Measurements from ENCODE around the gene CITED1.

The CITED1 gene

GRCh38 chrX:72308566-72309296 is 3.0 kb upstream of the CITED1 start:
- DNase-seq: peak; percentile 8 to 31

- no peak for DNase-seq
These were observed 2.5 kb upstream of the CITED1 start for GRCh38 chrX:72308209-72308565.

GRCh38 chrX:72307646-72308051 is 1.9 kb upstream of the CITED1 start:
- no peak for DNase-seq

GRCh38 chrX:72306851-72307645 is 1.3 kb upstream of the CITED1 start:
- DNase-seq: peak; percentile 59 to 63

- no peak for DNase-seq
These were observed 529 bp upstream of the CITED1 start for GRCh38 chrX:72306085-72306801.

GRCh38 chrX:72304877-72305276 is 837 bp downstream of the CITED1 start:
- DNase-seq: no peak

- DNase-seq: no peak
These were observed 3.9 kb downstream of the CITED1 start for GRCh38 chrX:72301781-72302180.

GRCh38 chrX:72299891-72300630 is 5.7 kb downstream of the CITED1 start:
- no peak for DNase-seq

- DNase-seq: peak; percentile 12 to 48
These were observed 7.6 kb downstream of the CITED1 start for GRCh38 chrX:72297953-72298730.

- DNase-seq: no peak
These were observed 8.7 kb downstream of the CITED1 start for GRCh38 chrX:72296991-72297390.

GRCh38 chrX:72295745-72296144 is 10.0 kb downstream of the CITED1 start:
- no peak for DNase-seq

- DNase-seq: no peak
These were observed 11.2 kb downstream of the CITED1 start for GRCh38 chrX:72294497-72294896.

GRCh38 chrX:72282302-72282701 is 23.4 kb downstream of the CITED1 start:
- no peak for DNase-seq

- DNase-seq: no peak
These were observed 25.3 kb downstream of the CITED1 start for GRCh38 chrX:72280321-72280845.

- no peak for DNase-seq
These were observed 29.2 kb downstream of the CITED1 start for GRCh38 chrX:72276478-72276953.

GRCh38 chrX:72274526-72274925 is 31.2 kb downstream of the CITED1 start:
- DNase-seq: no peak

GRCh38 chrX:72273718-72274117 is 32.0 kb downstream of the CITED1 start:
- no peak for DNase-seq

- no peak for DNase-seq
These were observed 32.8 kb downstream of the CITED1 start for GRCh38 chrX:72272868-72273267.

GRCh38 chrX:72271812-72272211 is 33.9 kb downstream of the CITED1 start:
- DNase-seq: no peak

- DNase-seq: no peak
These were observed 34.5 kb downstream of the CITED1 start for GRCh38 chrX:72271091-72271788.

GRCh38 chrX:72270316-72270866 is 35.3 kb downstream of the CITED1 start:
- no peak for DNase-seq

Measured in inflammatory macrophage (primary cell).